Pancreas (tissue), 10 donors: Measurements from ENCODE around the gene TYROBP. TPM values are rescaled to one million over a fixed set of nuclear protein-coding genes. Genes with fewer than 3 reads are reported as not detected.

Source experiments
- ATAC-seq, 4 donors: fragments of 200-7000 bp; cut with Tn5 transposase; one replicate each; pipeline versions ENCODE4 v1.8.0 to v1.9.1; 2020; ENCODE audit warnings: mild to moderate bottlenecking in 4 of 4, moderate library complexity in 4 of 4
- DNase-seq, 6 donors: peaks; one replicate each; pipeline ENCODE4 v3.0.0-alpha.2; 2020
- FAIRE-seq: peaks from 2 replicates; lab custom pipeline; 2012; peaks lifted over from hg19 to GRCh38; lab: Jason Lieb, UNC
- H3K27ac ChIP-seq, 4 donors: fragments of 200-600 bp; sonication (generic); 1 replicate in 3 of 4; 2 replicates in 1 of 4; pipeline versions ENCODE4 v1.5.0 to v1.8.0; 2020
- H3K27me3 ChIP-seq, 4 donors: fragments of 200-600 bp; one replicate each; pipeline ENCODE4 v1.8.0; 2021
- H3K36me3 ChIP-seq, 3 donors: fragments of 200-600 bp; sonication (generic) in 1 of 3; one replicate each; pipeline versions ENCODE4 v1.5.0 to v1.8.0; 2020 to 2021
- H3K4me1 ChIP-seq, 3 donors: fragments of 200-600 bp; one replicate each; pipeline ENCODE4 v1.8.0; 2021
- H3K4me3 ChIP-seq, 4 donors: fragments of 200-600 bp; sonication (generic) in 2 of 4; one replicate each; pipeline versions ENCODE4 v1.5.0 to v1.8.0; 2020 to 2021
- H3K9me3 ChIP-seq, 4 donors: fragments of 200-600 bp; one replicate each; pipeline ENCODE4 v1.8.0; 2021
- CTCF ChIP-seq, 4 donors: fragments of 200-600 bp; sonication (generic) in 3 of 4; IDR thresholded peaks; one replicate each; pipeline versions ENCODE4 v1.5.0 to v1.8.0; 2021; ENCODE audit warnings: antibody characterized with exemption in 4 of 4
- whole genome bisulfite sequencing, 2 donors: extraction: QIAGEN DNeasy Blood & Tissue Kit; methylation state at CpG; one replicate each; pipeline ENCODE4 v1.1.7; 2013; 5-methylcytosine and 5-hydroxymethylcytosine counted together
- intact Hi-C, 3 donors: fragments of 100-400 bp; cut with DNase I; formaldehyde crosslinking; loops; one replicate each; pipeline versions ENCODE4 v1.11.1 to v1.14.2; 2022
- polyA plus RNA-seq, 2 donors: library from polyadenylated mRNA; stranded (reverse); fragments of 200-250 nt; gene quantifications; one replicate each; pipeline ENCODE4 v1.2.3, GENCODE V29; 2013
- total RNA-seq, 6 donors: library from RNA; stranded (reverse); fragmentation: NEBNext Ultra II Directional in 4 of 6; extraction: Animal tissue kit (Norgen Biotek cat#: 25700) in 4 of 6; gene quantifications; one replicate each; pipeline versions ENCODE4 v1.2.1 to v1.2.4, GENCODE V29; 2021 to 2023
- donor health status: healthy with polysubstance abuse.
- donor health status: DM: no; HTN: no; CAD: no; lungs with moderate emphysema.
- donor health status: DM: no; HTN: no; CAD: no.
- donor health status: control.
- donor health status: control.
- donor health status: Bipolar disorder and iron deficiency.
- donor health status: DM: yes; HTN: yes; CAD: no.
- donor health status: DM: no; HTN: no; CAD: no.
- donor health status: DM: no; HTN: no; CAD: no.
- donor health status: DM: yes; HTN: yes; CAD: no.

The TYROBP gene
- total and polyA plus RNA-seq, 8 donors, result 2.5 to 73.8 (median 16.7) TPM

- Histone ChIP-seq H3K36me3 (peaks cover 0 to under 1% (median 0%) of the 10 kb centered on the region in 3 donors), H3K4me3 (no peak overlapping the region), H3K27ac (no peak overlapping the region), H3K9me3 (no peaks in the 10 kb centered on the region), H3K27me3 (no peaks in the 10 kb centered on the region), H3K4me1 (no peaks in the 10 kb centered on the region)
- TF ChIP-seq CTCF (IDR thresholded peaks at IDR 0.05), result no peak
- 91% methylated on average over 11 of the region's 11 CpGs for WGBS, 2 donors
- DNase-seq (no peak), FAIRE-seq (no peak), ATAC-seq (no peak)
- intact Hi-C loops, result no loop called here
Observed at GRCh38 chr19:35945121-35945790, 37.2 kb upstream of the TYROBP start.

GRCh38 chr19:35944556-35944955, 36.5 kb upstream of the TYROBP start:
- intact Hi-C loops, result no loop called here
- peaks cover 0 to 5% (median 0%) of the 10 kb centered on the region in 3 donors for H3K36me3 ChIP-seq
- no peak overlapping the region for H3K27ac ChIP-seq
- H3K4me1 ChIP-seq, result no peaks in the 10 kb centered on the region
- FAIRE-seq (no peak), ATAC-seq (no peak), DNase-seq (no peak)
- 86 to 88% methylated on average over 50 to 52 of the region's 52 CpGs for whole genome bisulfite sequencing, 2 donors
- H3K9me3 ChIP-seq, result no peaks in the 10 kb centered on the region
- no peak for TF ChIP-seq CTCF (IDR thresholded peaks at IDR 0.05)
- H3K27me3 ChIP-seq, result no peaks in the 10 kb centered on the region
- no peak overlapping the region for H3K4me3 ChIP-seq

GRCh38 chr19:35943321-35944301, 35.5 kb upstream of the TYROBP start:
- H3K36me3 ChIP-seq, result peaks cover 0 to 5% (median 0%) of the 10 kb centered on the region in 3 donors

GRCh38 chr19:35942235-35942634, 34.1 kb upstream of the TYROBP start:
- intact Hi-C loops, result no loop called here
- ATAC-seq (no peak), FAIRE-seq (no peak), DNase-seq (no peak)
- H3K4me1 ChIP-seq, result no peaks in the 10 kb centered on the region
- no peak for TF ChIP-seq CTCF (IDR thresholded peaks at IDR 0.05)
- WGBS, 2 donors, result 88 to 89% methylated on average over 3 of the region's 3 CpGs
- H3K4me3 ChIP-seq, result no peak overlapping the region
- H3K36me3 ChIP-seq, result peaks cover 0 to 5% (median 0%) of the 10 kb centered on the region in 3 donors
- no peaks in the 10 kb centered on the region for H3K9me3 ChIP-seq
- no peak overlapping the region for H3K27ac ChIP-seq
- H3K27me3 ChIP-seq, result no peaks in the 10 kb centered on the region

More at GRCh38 chr19:35943321-35944301, 35.5 kb upstream of the TYROBP start:
- Histone ChIP-seq H3K4me1 (no peaks in the 10 kb centered on the region), H3K4me3 (no peak overlapping the region), H3K27me3 (no peaks in the 10 kb centered on the region), H3K9me3 (no peaks in the 10 kb centered on the region), H3K27ac (no peak overlapping the region)
- intact Hi-C loops, result no loop called here
- no peak for ATAC-seq
- no peak for TF ChIP-seq CTCF (IDR thresholded peaks at IDR 0.05)
- FAIRE-seq, result no peak
- WGBS, 2 donors, result 89% methylated on average over 9 of the region's 9 CpGs
- DNase-seq, result no peak
